ENCODE data around the gene RSRC1.

- TF ChIP-seq EZH2 (IDR thresholded peaks at IDR 0.05; ENCODE audit: low read length) (no peak), CTCF (optimal IDR thresholded peaks at IDR 0.05 in 1 of 3, IDR thresholded peaks at IDR 0.05 in 1 of 3, conservative IDR thresholded peaks at IDR 0.05 in 1 of 3; ENCODE audit: extremely low read depth in 1 of 3, insufficient read depth in 2 of 3, low read length in 3 of 3) (no peak)
Observed at GRCh38 chr3:158419820-158420653, 310.1 kb downstream of the RSRC1 start.

All from keratinocyte (primary cell).